K562 (cell line): ENCODE measurements around the gene CES5A. TPM values are rescaled to one million over a fixed set of nuclear protein-coding genes. Genes with fewer than 3 reads are reported as not detected.
"Not testable (repeated sequence)": the region's sequence is repeated elsewhere in the genome, so short reads cannot be mapped to it uniquely, and the experiment has no call there.

Experiments used
- ATAC-seq: fragments of 200-7000 bp; cut with Tn5 transposase; 3 replicates; pipeline ENCODE4 v1.9.1; 2020; ENCODE audit warnings: moderate library complexity
- BruUV-seq: library from RNA; stranded (reverse); fragments of 400-500 nt; replicated peaks from 2 replicates; lab custom pipeline; 2021; lab: Mats Ljungman, UMichigan
- CTCF ChIA-PET: fragments of 300-600 bp; formaldehyde crosslinking; extraction: SDS; loops from one replicate; lab custom pipeline; 2021; ENCODE audit warnings: low intra/inter-chr PET ratio; lab: Yijun Ruan, JAX
- POLR2A ChIA-PET: fragments of 300-600, 350-650 bp; sonication (Branson Sonifier 250); formaldehyde crosslinking; extraction: SDS; loops from one replicate; lab custom pipeline; 2021; ENCODE audit warnings: antibody characterized with exemption, inconsistent platforms; lab: Yijun Ruan, JAX
- DNase-seq, 4 experiments: peaks; one replicate each; pipeline versions ENCODE4 v3.0.0 to v3.0.0-alpha.2; 2011 to 2018; ENCODE audit warnings: low spot score in 3 of 4, mixed read lengths in 3 of 4; ENCODE audit errors: extremely low read depth in 1 of 4
- FAIRE-seq: peaks from 2 replicates; lab custom pipeline; 2011; peaks lifted over from hg19 to GRCh38; lab: Jason Lieb, UNC
- H2AFZ ChIP-seq: 2 replicates; pipeline ENCODE4 v1.6.0; 2011; ENCODE audit warnings: low read depth, low read length, control low read depth, inconsistent platforms
- H3K27ac ChIP-seq: fragments of 200-600 bp; 3 replicates; pipeline ENCODE4 v1.8.0; 2011; ENCODE audit warnings: low read depth, mild to moderate bottlenecking, control low read depth, inconsistent platforms, low read length, moderate library complexity, mixed read lengths; ENCODE audit errors: extremely low read depth
- H3K27me3 ChIP-seq, 2 experiments: fragments of 300-600 bp in 1 of 2; 2 replicates in 1 of 2; 3 replicates in 1 of 2; pipeline versions ENCODE4 v1.6.0 to v1.8.0; 2011; ENCODE audit warnings: inconsistent platforms in 2 of 2, low read length in 2 of 2, mild to moderate bottlenecking in 1 of 2, mixed read lengths in 1 of 2, moderate library complexity in 1 of 2; ENCODE audit not compliant: control insufficient read depth in 2 of 2, insufficient read depth in 2 of 2
- H3K36me3 ChIP-seq: fragments of 300-600 bp; 3 replicates; pipeline ENCODE4 v1.8.0; 2011; ENCODE audit warnings: mild to moderate bottlenecking, low read length, inconsistent platforms; ENCODE audit not compliant: control insufficient read depth, insufficient read depth
- H3K4me1 ChIP-seq, 2 experiments: fragments of 200-600 bp in 1 of 2; replicated peaks in 1 of 2; 2 replicates in 1 of 2; 3 replicates in 1 of 2; pipeline versions ENCODE4 v1.5.1 to v1.8.0; 2011; ENCODE audit warnings: inconsistent platforms in 2 of 2, low read length in 2 of 2, mild to moderate bottlenecking in 1 of 2, mixed read lengths in 1 of 2, moderate library complexity in 1 of 2; ENCODE audit not compliant: control insufficient read depth in 2 of 2, insufficient read depth in 2 of 2
- H3K4me2 ChIP-seq: 2 replicates; pipeline ENCODE4 v1.6.1; 2011; ENCODE audit warnings: low read length, control low read depth, inconsistent platforms, mixed read lengths; ENCODE audit not compliant: insufficient read depth
- H3K4me3 ChIP-seq: fragments of 200-600 bp; sonication (generic), shearing (Covaris generic); 2 replicates; pipeline ENCODE4 v1.5.1; 2016; ENCODE audit warnings: control low read depth, inconsistent platforms
- H3K79me2 ChIP-seq: fragments of 200-600 bp; 3 replicates; pipeline ENCODE4 v1.8.0; 2011; ENCODE audit warnings: low read length, inconsistent platforms; ENCODE audit not compliant: control insufficient read depth, insufficient read depth
- H3K9ac ChIP-seq, 2 experiments: 2 replicates each; pipeline versions ENCODE4 v1.6.0 to v1.6.1; 2011; ENCODE audit warnings: low read depth in 2 of 2, low read length in 2 of 2, control low read depth in 1 of 2, inconsistent platforms in 1 of 2, mild to moderate bottlenecking in 1 of 2, mixed read lengths in 1 of 2; ENCODE audit not compliant: insufficient read depth in 1 of 2
- H3K9me1 ChIP-seq: one replicate; pipeline ENCODE4 v1.6.0; 2011; ENCODE audit warnings: inconsistent platforms, mild to moderate bottlenecking, low read length, moderate library complexity; ENCODE audit not compliant: control insufficient read depth, insufficient read depth
- H3K9me3 ChIP-seq: replicated peaks from 2 replicates; pipeline ENCODE4 v1.5.1; 2011; ENCODE audit warnings: low read depth, low read length, inconsistent platforms; ENCODE audit not compliant: control insufficient read depth, insufficient read depth
- H4K20me1 ChIP-seq: replicated peaks from 2 replicates; pipeline ENCODE4 v1.6.1; 2011; ENCODE audit warnings: low read length, inconsistent platforms, mixed read lengths; ENCODE audit not compliant: control insufficient read depth, insufficient read depth
- RBM25 ChIP-seq: fragments of 200-400 bp; formaldehyde crosslinking; IDR thresholded peaks from 2 replicates; pipeline ENCODE4 v1.6.1; 2018; ENCODE audit warnings: low read length, low read depth, moderate library complexity; ENCODE audit not compliant: severe bottlenecking
- STAT5B ChIP-seq: fragments of 250-450 bp; sonication (Bioruptor Pico); IDR thresholded peaks from 2 replicates; pipeline ENCODE4 v1.8.0; 2021; ENCODE audit warnings: mild to moderate bottlenecking, inconsistent platforms
- ZFP36 ChIP-seq: fragments of 150-350 bp; IDR thresholded peaks from 2 replicates; pipeline ENCODE4 v1.6.1; 2018; ENCODE audit warnings: low read length, low read depth; ENCODE audit not compliant: partially characterized antibody
- ZNF280B ChIP-seq: fragments of 250-450 bp; sonication (Bioruptor Pico); IDR thresholded peaks from 2 replicates; pipeline ENCODE4 v1.5.1; 2021; ENCODE audit warnings: mild to moderate bottlenecking
- ZNF695 ChIP-seq: fragments of 450-650 bp; formaldehyde crosslinking; IDR thresholded peaks from 2 replicates; pipeline ENCODE4 v1.4.0; 2020; ENCODE audit warnings: mild to moderate bottlenecking, moderate library complexity
- WGBS: fragments of 100-300 bp; shearing (Covaris generic); methylation state at CpG from one replicate; pipeline ENCODE4 v1.1.6; 2016; ENCODE audit warnings: low coverage, mixed read lengths; ENCODE audit not compliant: insufficient coverage; ENCODE audit errors: missing lambda C conversion rate; 5-methylcytosine and 5-hydroxymethylcytosine counted together
- in situ Hi-C: fragments of 300-500 bp; cut with MboI; formaldehyde crosslinking; loops from 4 replicates; pipeline ENCODE4 v1.15.0; 2018; ENCODE audit warnings: inconsistent platforms, mixed read lengths
- intact Hi-C: fragments of 100-400 bp; cut with micrococcal nuclease; formaldehyde crosslinking; loops from 2 replicates; pipeline ENCODE4 v1.14.2; 2022
- polyA plus RNA-seq, 8 experiments: library from polyadenylated mRNA; depleted of rRNA in 4 of 8; stranded (reverse) in 5 of 8; unstranded in 3 of 8; fragments of >200 nt; fragmentation: Nextera tagmentation in 2 of 8; fragmentation: Illumina TruSeq in 1 of 8; extraction: Ambion mirVana in 2 of 8; extraction: Trizol in 1 of 8; gene quantifications; 2 replicates each; pipeline versions ENCODE4 v1.2.1 to v1.2.3, GENCODE V29; 2011 to 2014; ENCODE audit warnings: inconsistent platforms in 1 of 8, missing spikeins in 1 of 8
- total RNA-seq, 7 experiments: library from RNA; depleted of rRNA in 6 of 7; stranded (reverse); fragments of >200 nt in 6 of 7; fragmentation: Illumina TruSeq in 2 of 7; extraction: Trizol in 2 of 7; gene quantifications; 2 replicates each; pipeline versions ENCODE4 v1.2.1 to v1.2.3, GENCODE V29; 2011 to 2021; ENCODE audit warnings: low replicate concordance in 1 of 7

The CES5A gene
- total and polyA plus RNA-seq, 9 of the 15 experiments (the other 6 are each of a cell fraction or from before 2014, with no cell fraction given): 0.07 to 0.17 (median 0.15) TPM; not detected in 4

- H3K9me1 ChIP-seq, ATAC-seq, H3K36me3 ChIP-seq, H3K4me2 ChIP-seq, CTCF ChIA-PET, DNase-seq, H3K27me3 ChIP-seq, POLR2A ChIA-PET, in situ Hi-C loops, H3K4me1 ChIP-seq, H3K79me2 ChIP-seq, H3K4me3 ChIP-seq, H3K9ac ChIP-seq, H3K9me3 ChIP-seq, FAIRE-seq, BruUV-seq, H3K27ac ChIP-seq, intact Hi-C loops, H4K20me1 ChIP-seq, H2AFZ ChIP-seq: not testable (repeated sequence)
- 0% methylated on average over 1 of the region's 1 CpG for WGBS
- TF ChIP-seq RBM25 (peak; percentile 65), ZFP36 (peak; percentile 60)
Observed at GRCh38 chr16:55857650-55858049, 17.5 kb downstream of the CES5A start.

- Histone ChIP-seq H3K27ac (no peak overlapping the region), H3K9me3 (no peaks in the 10 kb centered on the region), H3K4me3 (no peak overlapping the region), H3K27me3 (no peaks in the 10 kb centered on the region; a peak in 1 of 5 replicates), H3K36me3 (no peaks in the 10 kb centered on the region), H2AFZ (no peak overlapping the region), H3K4me2 (no peak overlapping the region), H3K9me1 (no peaks in the 10 kb centered on the region), H4K20me1 (no peaks in the 10 kb centered on the region), H3K4me1 (no peaks in the 10 kb centered on the region), H3K9ac (no peak overlapping the region)
- CTCF ChIA-PET: no interaction called here
- no TSS peak for BruUV-seq
- POLR2A ChIA-PET: no interaction called here
- DNase-seq (no peak), FAIRE-seq (no peak), ATAC-seq (no peak)
- WGBS: 0% methylated on average over 3 of the region's 3 CpGs
- in situ Hi-C loops: no loop called here
- TF ChIP-seq ZNF695: no peak
- TF ChIP-seq STAT5B (CRISPR knock-in tag): no peak
- no peak for TF ChIP-seq ZNF280B
- TF ChIP-seq, all 486 proteins: peak for 0
- intact Hi-C loops: no loop called here
- no peaks in the 10 kb centered on the region for H3K79me2 ChIP-seq
Observed at GRCh38 chr16:55856950-55857349, 18.2 kb downstream of the CES5A start.
